ENCODE results near the gene LTBP3. TPM values are rescaled to one million over a fixed set of nuclear protein-coding genes. Genes with fewer than 3 reads are reported as not detected.

Gene LTBP3
- total RNA-seq, 1 donor from 2014 or later = 86.4 TPM

GRCh38 chr11:65491614-65492386, 66.4 kb downstream of the LTBP3 start:
- intact Hi-C loops (cut with micrococcal nuclease) = loop anchor here (10.0 kb wide), 1 partner anchor 617 kb away; the partner anchor contains the start of gene EHD1
- peaks cover 58% of the 10 kb centered on the region for H3K4me1 Mint-ChIP-seq (ENCODE audit: low read depth)
- H3K9me3 Mint-ChIP-seq = no peaks in the 10 kb centered on the region
- H3K27ac Mint-ChIP-seq = peak overlapping the region; percentile 78
- H3K27me3 Mint-ChIP-seq (ENCODE audit: low read depth) = no peaks in the 10 kb centered on the region
- no peak for DNase-seq (ENCODE audit: low spot score)
- H3K4me3 Mint-ChIP-seq (ENCODE audit: low read depth) = peak overlapping the region; percentile 23
- no peaks in the 10 kb centered on the region for H3K36me3 Mint-ChIP-seq (ENCODE audit: low read depth)

- no peak for DNase-seq (ENCODE audit: low spot score)
- H3K4me1 Mint-ChIP-seq (ENCODE audit: low read depth) = peaks cover 53% of the 10 kb centered on the region
- no peaks in the 10 kb centered on the region for H3K36me3 Mint-ChIP-seq (ENCODE audit: low read depth)
- H3K27ac Mint-ChIP-seq = peak overlapping the region; percentile 46
- H3K9me3 Mint-ChIP-seq = no peaks in the 10 kb centered on the region
- intact Hi-C loops (cut with micrococcal nuclease) = loop anchor here (10.0 kb wide), 1 partner anchor 616 kb away; the partner anchor contains the start of gene EHD1
- no peak overlapping the region for H3K4me3 Mint-ChIP-seq (ENCODE audit: low read depth)
- no peaks in the 10 kb centered on the region for H3K27me3 Mint-ChIP-seq (ENCODE audit: low read depth)
Measured at GRCh38 chr11:65491163-65491465, 67.0 kb downstream of the LTBP3 start.

- Mint-ChIP-seq H3K27ac (no peak overlapping the region), H3K4me1 (ENCODE audit: low read depth) (peaks cover 52% of the 10 kb centered on the region), H3K27me3 (ENCODE audit: low read depth) (no peaks in the 10 kb centered on the region), H3K9me3 (no peaks in the 10 kb centered on the region), H3K4me3 (ENCODE audit: low read depth) (no peak overlapping the region), H3K36me3 (ENCODE audit: low read depth) (no peaks in the 10 kb centered on the region)
- intact Hi-C loops (cut with micrococcal nuclease) = loop anchor here (10.0 kb wide), 1 partner anchor 615 kb away; the partner anchor contains the start of gene EHD1
- no peak for DNase-seq (ENCODE audit: low spot score)
Measured at GRCh38 chr11:65489706-65490320, 68.3 kb downstream of the LTBP3 start.

GRCh38 chr11:65489035-65489705, 69.0 kb downstream of the LTBP3 start:
- H3K27ac Mint-ChIP-seq = no peak overlapping the region
- no peaks in the 10 kb centered on the region for H3K27me3 Mint-ChIP-seq (ENCODE audit: low read depth)
- DNase-seq (ENCODE audit: low spot score) = no peak
- no peaks in the 10 kb centered on the region for H3K36me3 Mint-ChIP-seq (ENCODE audit: low read depth)
- H3K9me3 Mint-ChIP-seq = no peaks in the 10 kb centered on the region
- H3K4me1 Mint-ChIP-seq (ENCODE audit: low read depth) = peaks cover 46% of the 10 kb centered on the region
- intact Hi-C loops (cut with micrococcal nuclease) = no loop called here
- no peak overlapping the region for H3K4me3 Mint-ChIP-seq (ENCODE audit: low read depth)

Other genes with a start within 250 kb of the LTBP3 start
- gene CDC42EP2, start 243.5 kb downstream of the LTBP3 start, total RNA-seq = 3.4 and 5.1 TPM in 2 replicates
- 77.0 and 78.1 TPM in 2 replicates for gene DPF2, start 224.5 kb downstream of the LTBP3 start, total RNA-seq
- gene TIGD3, start 203.6 kb downstream of the LTBP3 start, total RNA-seq = 1.3 and 1.6 TPM in 2 replicates
- 14.6 and 16.3 TPM in 2 replicates for gene SLC25A45, start 175.7 kb downstream of the LTBP3 start, total RNA-seq
- gene FRMD8, start 171.7 kb downstream of the LTBP3 start, total RNA-seq = 39.7 and 39.8 TPM in 2 replicates
- gene NEAT1, start 135.6 kb downstream of the LTBP3 start, total RNA-seq = 422 and 430 TPM in 2 replicates
- 4,338 and 4,347 TPM in 2 replicates for gene MALAT1, start 59.3 kb downstream of the LTBP3 start, total RNA-seq
- gene SCYL1, start 33.3 kb downstream of the LTBP3 start, total RNA-seq = 94.4 and 95.8 TPM in 2 replicates
- gene ZNRD2, start 12.1 kb upstream of the LTBP3 start, total RNA-seq = 63.6 and 63.8 TPM in 2 replicates
- gene FAM89B, start 14.2 kb upstream of the LTBP3 start, total RNA-seq = 31.5 and 32.0 TPM in 2 replicates
- gene EHBP1L1, start 17.7 kb upstream of the LTBP3 start, total RNA-seq = 163 and 168 TPM in 2 replicates
- 0.78 and 2.0 TPM in 2 replicates for gene KCNK7, start 37.4 kb upstream of the LTBP3 start, total RNA-seq
- 84.6 and 88.6 TPM in 2 replicates for gene MAP3K11, start 55.9 kb upstream of the LTBP3 start, total RNA-seq
- 40.1 and 43.6 TPM in 2 replicates for gene PCNX3, start 57.4 kb upstream of the LTBP3 start, total RNA-seq
- gene SIPA1, start 79.7 kb upstream of the LTBP3 start, total RNA-seq = 128 and 135 TPM in 2 replicates
- gene RELA, start 104.6 kb upstream of the LTBP3 start, total RNA-seq = 86.9 and 89.3 TPM in 2 replicates
- 76.3 and 79.4 TPM in 2 replicates for gene KAT5, start 153.9 kb upstream of the LTBP3 start, total RNA-seq
- gene RNASEH2C, start 162.4 kb upstream of the LTBP3 start, total RNA-seq = 85.0 and 94.0 TPM in 2 replicates
- 24.6 and 24.9 TPM in 2 replicates for gene AP5B1, start 222.6 kb upstream of the LTBP3 start, total RNA-seq
- 0.16 TPM in 2 replicates for gene OVOL1, start 228.7 kb upstream of the LTBP3 start, total RNA-seq

Data from activated T-helper 2 cell treated with anti-CD3 and anti-CD28 coated beads, Interferon-gamma antibody, Interleukin-2, Interleukin-4, amounts not matched to agents 10 μg/mL and 5 μg/mL and 100 μg/mL, durations not matched to agents 14 hours and 24 hours and 36 hours (primary cell).